ENCODE data around the gene BBX. TPM values are rescaled to one million over a fixed set of nuclear protein-coding genes. Genes with fewer than 3 reads are reported as not detected.

The BBX gene
- total RNA-seq, 1 donor from 2014 or later = 83.4 TPM

DNA sequence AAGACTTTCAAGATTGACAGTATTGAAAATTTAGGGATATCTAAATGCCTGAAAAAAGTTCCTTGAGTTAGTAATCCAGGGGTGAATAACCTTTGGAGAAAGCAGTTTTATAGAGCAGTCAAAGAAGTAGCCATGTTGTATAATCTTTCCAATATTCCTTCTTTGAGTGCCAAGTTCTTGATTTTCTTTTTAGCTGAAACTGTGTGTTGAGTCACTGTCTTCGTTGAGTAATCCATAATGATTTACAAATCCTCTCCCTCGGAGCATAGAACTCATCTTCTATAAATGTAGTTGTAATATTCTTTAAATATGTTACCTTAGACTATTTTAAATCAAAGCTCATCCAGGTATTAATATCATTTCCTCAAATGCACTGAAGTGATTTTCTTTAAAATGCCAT lies 135.2 kb downstream of the BBX start:
- no peak for DNase-seq

DNA sequence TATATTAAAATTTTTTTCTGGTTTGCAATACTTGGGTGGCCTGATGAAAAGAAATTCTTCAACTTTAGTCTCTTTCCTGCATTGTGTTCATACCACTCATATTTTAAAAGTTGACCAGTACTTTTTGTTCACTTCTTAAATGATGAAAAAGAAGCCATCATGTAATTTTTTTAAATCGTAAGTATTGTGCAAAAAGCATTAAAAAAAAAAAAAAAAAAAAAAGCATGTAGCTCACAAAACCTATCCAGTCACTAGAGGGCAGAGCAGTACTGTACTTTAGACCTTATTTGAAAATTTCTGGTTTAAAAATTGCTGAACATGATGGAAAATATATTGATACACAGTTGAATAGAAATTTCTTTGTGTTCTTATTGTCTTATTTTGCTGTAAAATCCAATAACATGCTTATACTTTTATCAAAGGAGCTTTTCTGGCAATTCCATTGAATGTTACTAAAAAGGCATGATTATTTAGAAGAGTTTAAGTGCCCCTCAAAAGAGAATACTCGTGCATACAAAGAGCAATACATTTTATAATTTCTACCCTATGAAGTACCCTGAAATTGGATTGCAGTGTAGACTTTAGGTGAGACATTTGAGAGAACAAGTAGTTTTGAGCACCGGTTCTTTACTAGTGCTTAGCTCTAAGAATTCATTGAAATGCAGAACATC lies 137.7 kb downstream of the BBX start:
- DNase-seq = peak; percentile 69

DNA sequence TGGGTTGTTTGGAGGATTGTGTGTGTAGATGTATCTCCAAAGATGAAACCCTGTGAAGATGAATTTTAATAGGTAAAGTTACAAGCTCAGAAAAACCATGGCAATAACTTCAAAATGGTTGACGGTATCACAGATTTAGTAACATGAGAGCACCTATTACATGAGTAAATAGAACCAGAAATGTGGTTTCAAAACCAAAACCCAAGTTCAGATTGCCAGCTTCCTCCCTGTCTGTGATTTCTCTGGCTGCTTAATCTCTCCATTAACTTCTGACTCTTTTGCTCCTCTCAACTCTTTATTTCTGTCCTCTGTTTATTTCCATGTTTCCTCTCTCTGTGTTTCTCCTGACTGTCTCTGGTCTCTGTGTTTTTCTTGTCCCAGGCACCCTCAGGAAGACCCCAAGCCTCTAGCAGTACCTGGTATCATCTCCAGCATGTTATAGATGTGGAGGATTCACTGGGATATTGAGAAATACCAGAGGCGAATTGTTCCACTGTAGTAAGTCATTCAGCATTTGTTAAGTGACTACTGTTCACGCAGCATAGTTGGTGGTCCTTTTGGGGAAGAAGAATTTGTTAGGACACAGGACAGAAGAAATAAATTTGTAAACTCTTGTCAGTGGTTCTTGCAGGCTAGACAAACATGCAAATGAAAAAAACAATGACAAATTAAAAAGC lies 138.8 kb downstream of the BBX start:
- DNase-seq = no peak

DNA sequence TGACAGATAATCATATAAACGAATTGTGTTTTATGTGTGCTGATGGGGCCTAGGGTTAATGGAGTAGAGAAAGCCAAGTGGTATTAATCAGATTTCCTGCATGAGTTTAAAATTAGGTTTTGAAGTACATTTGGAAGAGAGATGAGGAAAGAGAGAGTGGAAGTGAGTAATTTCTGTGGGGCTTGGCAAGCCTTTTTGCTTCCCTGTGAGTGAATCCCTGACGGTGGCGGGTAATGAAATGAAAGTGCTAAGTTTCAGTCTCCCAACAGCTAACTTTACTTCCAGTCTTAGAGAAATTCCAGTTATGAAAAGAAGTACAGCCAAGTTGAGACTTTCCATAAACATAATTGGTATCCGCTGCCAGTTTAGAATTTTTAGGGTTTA lies 139.4 kb downstream of the BBX start:
- DNase-seq = peak; percentile 77

DNA sequence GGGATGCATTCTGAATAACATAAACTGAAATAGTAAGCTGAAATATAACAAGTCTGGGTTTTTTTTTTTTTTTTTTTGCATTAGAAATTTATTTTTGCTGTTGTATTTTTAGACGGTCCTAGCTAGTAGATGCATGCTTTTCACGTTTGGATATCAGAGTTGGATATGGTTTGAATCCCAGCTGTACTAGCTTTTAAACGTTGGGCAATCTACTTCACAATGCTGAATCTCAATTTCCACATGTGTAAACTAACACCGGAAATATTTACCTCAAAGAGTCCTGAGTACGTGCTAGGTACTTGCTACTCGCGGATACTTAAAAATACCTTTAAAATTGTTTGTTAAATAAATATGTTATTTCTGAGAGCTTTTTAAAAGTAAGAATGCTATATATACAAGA lies 139.8 kb downstream of the BBX start:
- DNase-seq = no peak

DNA sequence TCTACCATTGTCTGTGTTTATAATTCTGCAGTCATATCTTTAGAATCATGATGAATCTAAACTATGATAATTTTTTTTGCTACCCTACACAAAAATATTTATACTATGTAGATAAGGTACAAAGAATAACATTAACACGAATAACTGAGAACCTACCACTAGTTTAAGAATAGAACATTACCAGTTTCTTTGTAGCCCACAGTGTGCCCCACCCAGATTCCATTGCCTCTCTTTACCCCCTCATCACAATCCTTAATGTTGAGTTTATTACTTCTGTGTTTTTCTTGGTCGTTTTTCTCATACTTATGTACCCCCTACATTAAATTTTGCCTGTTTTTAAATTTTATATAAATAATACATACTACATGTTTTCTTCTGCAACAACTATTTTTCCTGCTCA lies 140.5 kb downstream of the BBX start:
- DNase-seq = no peak

DNA sequence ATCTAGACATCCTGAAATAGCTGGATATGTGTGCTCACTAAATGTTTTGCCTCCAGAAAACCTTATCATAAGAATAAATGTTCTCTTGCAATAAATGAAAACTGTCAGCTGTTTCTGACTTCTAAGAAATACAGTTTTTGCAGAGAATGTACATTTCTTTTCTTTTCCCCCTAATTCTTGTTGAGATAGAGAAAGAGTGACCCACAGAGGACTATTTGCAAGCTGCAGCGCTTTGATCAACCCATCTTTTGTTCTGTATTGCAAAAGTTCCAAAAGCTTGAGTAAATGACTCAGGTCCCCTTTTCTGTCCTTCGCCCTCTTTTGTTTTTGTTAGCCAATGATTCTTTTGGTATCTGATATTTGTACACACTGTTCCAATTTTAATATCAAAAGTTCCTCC lies 141.9 kb downstream of the BBX start:
- DNase-seq = no peak

DNA sequence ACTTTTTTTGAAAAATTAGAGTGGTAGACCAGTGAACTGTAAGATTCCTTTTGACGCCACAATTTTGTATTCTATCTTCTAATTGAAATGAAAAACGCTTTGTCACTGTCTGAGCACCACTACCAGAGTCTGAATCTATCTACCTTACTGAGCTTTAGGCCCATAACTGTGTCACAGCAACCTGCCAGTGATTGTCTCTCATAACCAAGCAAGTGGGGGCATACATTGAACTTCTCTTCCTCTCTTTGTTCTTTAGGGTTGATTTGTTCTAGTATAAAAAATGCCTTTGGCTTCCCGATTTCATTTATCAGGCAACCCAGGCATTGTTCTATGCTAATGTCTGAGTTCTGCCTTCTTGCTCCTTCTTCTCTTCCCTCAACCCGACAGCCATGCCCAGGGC lies 142.6 kb downstream of the BBX start:
- DNase-seq = no peak

DNA sequence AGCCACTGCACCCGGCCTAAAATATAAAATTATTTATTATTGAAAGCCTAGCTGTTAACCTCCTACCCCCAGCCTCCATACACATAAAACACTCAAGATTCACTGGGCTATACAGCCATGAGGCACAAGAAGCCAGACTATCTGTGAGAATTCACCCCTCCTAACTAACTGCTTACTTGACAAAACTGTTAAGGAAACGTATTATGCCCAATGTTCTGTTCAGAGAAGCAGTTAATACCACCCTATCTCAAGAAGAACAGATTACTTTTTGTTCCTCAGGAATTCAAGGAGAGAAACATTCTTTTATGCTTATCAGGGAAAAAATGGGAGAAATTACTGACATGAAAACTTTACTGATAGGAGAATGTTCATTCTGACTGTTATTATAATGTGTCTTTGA lies 144.1 kb downstream of the BBX start:
- DNase-seq = no peak

DNA sequence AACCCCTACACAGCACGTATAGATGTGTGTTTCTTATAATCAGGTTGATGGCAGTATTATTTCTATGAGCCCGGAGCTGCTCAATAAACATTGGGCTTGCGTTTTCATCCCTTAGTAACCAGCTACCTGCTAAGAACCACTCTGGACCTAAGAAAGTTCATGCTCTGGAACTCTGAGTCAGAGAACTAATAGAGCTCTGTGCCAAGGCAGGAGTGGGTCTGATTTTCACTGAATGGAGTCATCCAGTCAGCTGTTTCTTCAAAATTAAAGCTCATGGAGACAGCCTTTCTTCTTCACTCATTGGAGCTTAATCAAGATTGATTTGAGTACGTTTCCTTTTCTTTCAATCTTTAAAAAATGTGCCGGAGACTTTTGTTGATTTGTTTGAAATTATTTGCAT lies 145.7 kb downstream of the BBX start:
- DNase-seq = no peak

DNA sequence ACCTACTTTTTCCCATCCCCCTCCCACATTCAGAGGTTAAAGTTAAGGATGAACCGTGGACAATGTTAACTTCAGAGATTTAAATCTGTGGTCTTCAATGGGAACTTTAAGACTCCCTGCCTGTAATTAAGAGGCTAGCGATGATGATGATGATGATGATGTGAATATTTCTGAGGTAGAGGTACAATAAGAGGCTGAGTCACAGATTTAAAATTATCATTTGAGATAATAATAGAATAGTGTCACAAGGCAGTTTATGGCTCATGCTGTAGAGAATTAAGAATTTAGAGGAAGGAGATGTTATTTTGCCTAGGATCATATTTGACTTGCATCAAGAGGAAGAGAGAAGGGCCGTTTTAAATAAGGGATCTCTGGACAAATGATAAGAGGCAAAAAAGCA lies 146.2 kb downstream of the BBX start:
- no peak for DNase-seq

DNA sequence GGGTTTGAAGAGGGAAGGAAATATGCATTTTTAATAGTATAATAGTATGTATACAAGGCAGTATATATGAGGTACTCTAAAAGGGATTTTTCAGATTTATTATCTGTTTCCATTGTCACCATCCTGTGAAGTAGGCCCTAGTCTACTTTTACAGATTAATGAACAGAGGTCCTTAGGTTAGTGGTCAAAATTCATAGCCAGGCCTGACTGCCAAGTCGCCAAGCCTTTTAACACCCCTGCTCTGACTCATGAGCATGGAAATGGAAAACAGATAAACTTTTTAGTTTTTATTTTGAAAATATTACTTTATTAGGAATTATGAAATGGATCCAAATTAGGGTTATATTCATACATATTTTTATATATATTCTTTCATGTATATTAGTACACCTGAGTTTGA lies 146.9 kb downstream of the BBX start:
- DNase-seq = no peak

DNA sequence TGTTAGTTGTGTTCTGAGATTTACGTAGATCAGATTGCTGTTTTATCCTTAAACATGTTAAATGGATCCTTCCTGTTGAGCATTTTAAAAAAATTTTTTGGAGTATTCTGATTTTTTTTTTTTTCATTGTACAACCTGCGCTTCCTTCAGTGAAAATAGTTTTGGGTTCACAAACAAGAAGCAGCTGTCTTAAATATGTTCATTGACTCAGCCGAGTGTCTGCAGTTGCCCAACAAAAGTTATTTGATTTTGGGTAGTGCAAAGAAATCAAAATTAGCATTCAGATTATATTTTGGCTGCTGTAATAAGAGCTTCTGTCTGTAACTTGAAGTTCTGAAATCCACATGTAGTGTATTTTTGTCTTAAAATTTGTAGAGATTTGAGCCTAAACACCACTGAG lies 148.2 kb downstream of the BBX start:
- no peak for DNase-seq

DNA sequence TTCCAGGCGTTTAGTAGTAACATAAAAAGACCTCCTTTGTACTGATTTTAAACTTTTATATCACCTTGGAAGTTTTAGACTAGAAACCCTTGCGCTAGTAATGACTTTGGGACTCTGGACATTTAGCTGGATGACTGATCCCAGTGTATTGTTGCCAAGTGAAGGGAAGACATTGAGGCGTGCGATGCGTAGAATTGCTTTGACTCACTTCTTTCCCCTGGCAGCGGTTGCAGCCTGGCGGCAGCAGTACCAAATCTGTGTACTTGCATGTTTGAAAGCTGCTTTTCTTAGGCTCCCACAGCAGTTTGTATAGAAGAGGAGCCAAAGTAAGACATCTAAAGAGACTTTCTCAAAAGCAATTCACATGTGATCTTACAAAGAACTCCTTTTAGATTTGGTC lies 151.6 kb downstream of the BBX start:
- DNase-seq = peak; percentile 40

DNA sequence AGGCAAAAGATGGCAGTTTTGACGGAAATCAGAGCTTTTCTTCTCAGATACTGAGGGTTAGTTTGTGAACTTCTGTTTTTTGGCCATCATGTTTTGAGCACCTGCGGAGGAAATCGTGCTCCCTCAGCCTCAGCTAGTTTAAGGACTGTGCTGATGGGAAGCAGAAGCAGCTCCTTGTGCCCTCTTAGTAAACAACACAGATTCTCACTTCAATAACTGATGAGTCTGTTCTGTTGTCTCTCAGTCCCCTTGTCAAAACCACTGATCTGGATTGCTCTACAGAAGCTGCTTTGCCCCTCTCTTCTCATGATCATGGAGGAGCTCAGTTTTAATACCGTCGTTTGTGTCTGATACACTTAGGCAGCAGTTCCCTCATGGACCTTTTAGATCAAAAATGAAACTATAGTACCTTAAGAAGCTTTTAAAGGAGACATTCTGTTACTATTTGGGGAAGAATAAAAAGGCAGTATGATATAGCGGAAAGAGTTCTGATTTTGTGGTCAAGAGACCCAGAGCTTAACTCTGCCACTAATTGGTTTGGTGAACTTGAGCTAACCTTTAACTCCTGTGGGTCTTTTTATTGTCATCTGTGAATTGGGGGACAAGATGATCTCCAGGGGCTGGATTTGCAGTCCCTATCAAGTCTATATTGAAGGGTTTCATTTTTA lies 152.6 kb downstream of the BBX start:
- no peak for DNase-seq

DNA sequence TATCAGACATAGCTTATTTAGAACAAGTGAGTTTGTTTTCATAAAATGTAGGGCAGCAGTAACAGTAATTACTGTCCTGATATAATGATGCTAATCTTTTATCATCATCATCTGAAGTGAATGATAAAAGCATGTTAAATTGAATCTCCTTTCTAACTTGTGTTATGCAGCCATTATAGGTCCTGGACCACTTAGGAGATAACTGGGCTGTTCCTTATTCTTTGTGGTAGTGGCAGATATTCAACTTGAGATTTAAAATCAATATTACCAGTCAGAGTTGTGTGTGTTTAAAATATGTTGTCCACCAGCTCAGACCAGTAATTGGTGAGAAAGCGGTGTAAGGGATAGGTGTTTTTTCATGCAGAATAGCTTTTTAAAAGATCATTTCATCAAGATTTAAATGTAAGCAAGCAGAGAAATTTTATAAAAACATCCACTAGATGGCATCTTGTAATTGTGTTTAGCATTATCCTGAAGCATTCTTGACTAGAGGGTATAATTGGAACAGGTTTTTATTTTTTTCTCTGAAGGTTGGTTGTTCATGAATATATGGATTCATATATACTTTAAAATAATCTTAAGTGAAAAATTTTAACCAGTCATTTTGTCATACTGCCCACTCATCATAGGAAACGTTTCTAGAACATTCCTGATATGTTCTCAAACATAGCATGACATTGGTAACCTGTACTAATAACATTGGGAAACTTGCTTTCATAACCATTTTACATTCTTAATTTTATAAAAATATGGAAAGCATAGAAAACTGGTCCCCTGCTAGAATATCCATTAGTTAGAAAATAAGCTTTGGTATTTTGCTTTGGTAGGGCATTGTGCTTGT lies 153.9 kb downstream of the BBX start:
- peak; percentile 38 for DNase-seq

DNA sequence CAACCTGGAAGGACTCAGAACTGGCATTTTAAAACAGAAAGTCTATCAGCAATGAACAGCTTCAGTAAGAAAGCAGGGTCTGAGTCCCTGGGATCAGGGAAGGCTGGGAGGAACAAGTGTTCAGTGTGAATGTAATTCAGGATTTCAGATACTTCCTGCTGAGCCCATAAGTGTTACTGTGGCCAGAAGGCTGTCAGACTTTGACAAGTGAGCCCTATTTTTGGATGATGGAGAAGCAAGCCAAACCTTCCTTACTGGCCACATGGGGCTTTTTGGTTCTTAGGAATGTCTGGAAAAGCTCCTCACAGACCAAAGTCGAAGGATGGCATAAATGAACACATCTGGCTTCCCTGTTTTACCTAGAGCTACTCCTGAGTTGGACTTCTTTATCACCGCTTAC lies 157.2 kb downstream of the BBX start:
- peak; percentile 21 for DNase-seq

DNA sequence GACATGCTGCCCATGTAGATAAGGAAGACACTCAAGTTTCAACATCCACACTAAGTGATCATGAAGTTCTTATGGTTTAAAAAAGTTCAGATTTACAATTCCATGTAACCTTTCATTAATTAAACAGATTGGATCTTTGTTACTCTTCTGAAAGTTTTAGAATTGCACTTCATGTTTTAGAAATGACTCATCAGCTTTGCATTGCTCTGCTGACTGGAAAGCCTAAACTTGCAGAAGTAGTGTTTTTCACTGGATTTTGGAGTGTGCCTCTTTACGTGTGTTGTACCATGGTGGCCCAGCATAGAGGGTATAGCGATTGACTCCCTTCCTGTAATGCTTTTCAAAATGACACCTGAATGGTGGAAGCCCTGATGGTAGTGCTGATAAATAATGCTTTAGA lies 157.9 kb downstream of the BBX start:
- DNase-seq = no peak

DNA sequence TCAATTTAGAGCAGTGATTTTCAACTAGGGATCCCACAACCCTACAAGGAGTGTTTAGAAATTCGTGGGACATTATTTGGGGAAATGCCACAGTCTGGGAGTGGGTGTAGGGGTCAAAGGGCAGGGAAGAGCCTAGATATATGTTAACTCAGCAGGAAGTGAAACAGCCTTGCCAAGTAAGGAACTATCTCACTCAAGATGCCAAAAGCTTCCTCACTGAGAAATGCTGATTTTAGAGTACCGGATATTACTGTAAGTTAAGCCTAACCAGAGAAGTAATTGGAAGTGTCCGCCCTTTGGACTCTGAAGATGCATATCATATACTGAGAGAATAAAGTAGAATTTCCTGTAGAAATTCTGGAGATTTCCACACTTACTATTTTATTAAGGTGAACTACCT lies 158.6 kb downstream of the BBX start:
- no peak for DNase-seq

DNA sequence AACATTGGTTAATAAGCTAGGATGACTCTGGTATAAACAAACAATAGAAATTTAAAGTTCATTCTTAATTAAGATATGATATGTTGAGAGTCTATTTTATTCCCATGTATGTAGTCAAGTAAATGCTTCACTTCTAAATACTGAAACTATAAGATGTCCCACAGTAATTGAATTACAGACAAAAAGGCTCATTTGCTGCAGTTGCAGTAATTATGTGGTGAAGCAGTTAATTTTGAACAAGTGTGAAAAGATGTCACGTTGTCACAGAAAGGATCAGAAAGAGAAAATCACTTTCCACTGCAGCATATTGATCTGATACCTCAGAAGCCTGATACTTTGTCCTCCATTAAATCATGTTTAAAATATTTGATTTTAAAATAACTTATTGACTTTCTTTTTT lies 159.8 kb downstream of the BBX start:
- DNase-seq = no peak

DNA sequence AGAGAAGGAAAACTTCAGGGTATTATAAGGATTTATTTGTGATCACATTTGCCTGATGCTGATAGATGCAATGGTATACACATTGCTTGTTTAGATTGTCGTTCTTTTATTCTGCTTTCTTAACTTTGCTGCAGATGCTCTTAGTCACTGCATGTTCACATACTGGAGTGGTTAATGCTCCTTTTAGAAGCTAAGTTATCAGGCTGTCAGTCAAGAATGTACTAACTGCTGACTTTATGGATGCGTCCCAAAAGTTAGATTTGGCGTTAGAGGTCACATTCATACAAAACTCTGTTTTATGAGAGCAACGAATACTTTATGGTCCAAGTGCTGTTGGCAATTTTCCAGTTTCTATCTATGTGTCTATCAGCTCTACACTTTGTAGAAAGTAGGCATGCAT lies 160.7 kb downstream of the BBX start:
- no peak for DNase-seq

DNA sequence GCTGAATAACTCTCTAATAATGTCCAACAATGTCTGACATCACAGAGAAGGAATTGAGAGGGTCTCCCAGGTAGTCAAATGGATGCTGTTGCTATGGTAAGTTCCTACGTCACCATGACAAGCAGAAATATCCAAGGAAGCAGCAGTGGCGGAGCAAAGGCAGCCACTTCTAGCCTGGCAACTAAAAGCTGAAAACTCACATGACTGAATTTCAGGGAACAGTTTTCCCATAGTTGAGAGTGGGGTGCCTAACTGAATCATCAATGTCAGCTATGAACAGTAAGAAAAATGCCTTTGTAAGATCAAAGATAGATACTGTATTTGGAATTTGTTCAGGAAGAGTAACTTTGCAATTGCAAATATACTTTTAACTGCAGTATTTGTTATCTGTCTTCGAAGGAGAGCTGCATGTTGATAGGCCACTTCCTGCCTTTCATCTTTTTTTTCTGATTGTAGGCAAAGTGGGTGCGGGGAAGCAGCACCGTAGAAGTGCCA lies 161.7 kb downstream of the BBX start:
- DNase-seq = no peak

DNA sequence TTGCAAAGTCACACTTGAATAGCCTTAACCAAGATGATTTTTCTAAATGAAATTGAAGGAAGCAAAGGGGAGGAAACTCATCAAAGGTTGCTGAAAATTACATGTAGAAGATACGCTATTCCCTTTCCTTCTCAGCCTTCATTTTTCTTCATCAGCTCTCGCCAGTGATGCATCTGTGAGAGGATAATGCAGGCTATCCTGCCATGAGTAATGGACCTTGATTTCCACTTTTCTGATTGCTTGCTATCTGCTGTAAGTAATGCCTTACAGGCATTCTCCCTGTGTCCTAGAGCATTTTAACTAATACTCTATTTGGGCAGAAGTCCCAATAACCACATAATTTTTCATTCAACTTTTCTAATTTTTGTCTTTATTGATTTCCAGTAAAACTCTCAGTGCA lies 162.6 kb downstream of the BBX start:
- DNase-seq = no peak
